AG04449 (cell line): Measurements from ENCODE around the gene EREG.
"Not testable (repeated sequence)": the region's sequence is repeated elsewhere in the genome, so short reads cannot be mapped to it uniquely, and the experiment has no call there.

ENCODE experiments used
- CTCF ChIA-PET: fragments of 350-600 bp; formaldehyde crosslinking; extraction: SDS; loops from one replicate; lab custom pipeline; 2021; ENCODE audit warnings: antibody characterized with exemption; lab: Yijun Ruan, JAX
- POLR2A ChIA-PET: fragments of 400-600, 350-600 bp; formaldehyde crosslinking; extraction: SDS; loops from one replicate; lab custom pipeline; 2020; ENCODE audit warnings: antibody characterized with exemption, inconsistent platforms; lab: Yijun Ruan, JAX
- DNase-seq: peaks from one replicate; pipeline ENCODE4 v3.0.0-alpha.2; 2010; ENCODE audit warnings: low read depth, low spot score
- H3K4me3 ChIP-seq: 2 replicates; pipeline ENCODE4 v1.5.1; 2011; ENCODE audit warnings: low read depth, mild to moderate bottlenecking, control low read depth, low read length
- CTCF ChIP-seq: IDR thresholded peaks from one replicate; pipeline ENCODE4 v1.5.1; 2011; ENCODE audit warnings: mild to moderate bottlenecking, moderate library complexity, low read length, control low read depth, inconsistent platforms; ENCODE audit not compliant: insufficient read depth; ENCODE audit errors: missing control alignments

Gene EREG

GRCh38 chr4:74334636-74335035 lies 30.3 kb upstream of the EREG start:
- DNase-seq: no peak
- no peak for TF ChIP-seq CTCF
- no peak overlapping the region for H3K4me3 ChIP-seq
- POLR2A ChIA-PET: no interaction called here
- CTCF ChIA-PET: no interaction called here

GRCh38 chr4:74335341-74336021 lies 29.5 kb upstream of the EREG start:
- POLR2A ChIA-PET: no interaction called here
- CTCF ChIA-PET: no interaction called here
- DNase-seq: no peak

GRCh38 chr4:74338792-74339333 lies 26.1 kb upstream of the EREG start:
- ChIA-PET POLR2A (no interaction called here), CTCF (interaction anchor here (0.9 to 1.6 kb wide), 3 partner anchors 19 to 337 kb away, joined by 3 to 4 read pairs (median 3); no protein-coding TSS in a partner anchor)
- no peak overlapping the region for H3K4me3 ChIP-seq
- TF ChIP-seq CTCF: no peak
- DNase-seq: no peak

More at GRCh38 chr4:74335341-74336021, 29.5 kb upstream of the EREG start:
- no peak overlapping the region for H3K4me3 ChIP-seq
- TF ChIP-seq CTCF: no peak

- CTCF ChIA-PET: interaction anchor here (1.0 kb wide), 1 partner anchor 193 kb away, joined by 3 read pairs; no protein-coding TSS in a partner anchor
- no peak for TF ChIP-seq CTCF
- POLR2A ChIA-PET: no interaction called here
- no peak overlapping the region for H3K4me3 ChIP-seq
- DNase-seq: no peak
Observed at GRCh38 chr4:74339501-74339900, 25.4 kb upstream of the EREG start.

- DNase-seq, POLR2A ChIA-PET, H3K4me3 ChIP-seq: not testable (repeated sequence)
- CTCF ChIA-PET: interaction anchor here (1.0 to 2.7 kb wide), 2 partner anchors 192 to 335 kb away, joined by 3 to 9 read pairs; no protein-coding TSS in a partner anchor
Observed at GRCh38 chr4:74340421-74340820, 24.5 kb upstream of the EREG start.

GRCh38 chr4:74344031-74344430 lies 20.9 kb upstream of the EREG start:
- ChIA-PET POLR2A (no interaction called here), CTCF (no interaction called here)
- no peak for TF ChIP-seq CTCF
- no peak overlapping the region for H3K4me3 ChIP-seq
- no peak for DNase-seq
